Measurements from ENCODE around the gene TRIM16.
"Not testable (repeated sequence)": the region's sequence is repeated elsewhere in the genome, so short reads cannot be mapped to it uniquely, and the experiment has no call there.

- not testable (repeated sequence) for TF ChIP-seq POLR2A, CTCF (IDR thresholded peaks at IDR 0.05)
Observed at GRCh38 chr17:15591986-15592385, 92.1 kb downstream of the TRIM16 start.

Measured in vagina (tissue), 2 donors.